ENCODE measurements around the gene ANGPTL1.
"Not testable (repeated sequence)": the region's sequence is repeated elsewhere in the genome, so short reads cannot be mapped to it uniquely, and the experiment has no call there.

ANGPTL1 gene

DNA sequence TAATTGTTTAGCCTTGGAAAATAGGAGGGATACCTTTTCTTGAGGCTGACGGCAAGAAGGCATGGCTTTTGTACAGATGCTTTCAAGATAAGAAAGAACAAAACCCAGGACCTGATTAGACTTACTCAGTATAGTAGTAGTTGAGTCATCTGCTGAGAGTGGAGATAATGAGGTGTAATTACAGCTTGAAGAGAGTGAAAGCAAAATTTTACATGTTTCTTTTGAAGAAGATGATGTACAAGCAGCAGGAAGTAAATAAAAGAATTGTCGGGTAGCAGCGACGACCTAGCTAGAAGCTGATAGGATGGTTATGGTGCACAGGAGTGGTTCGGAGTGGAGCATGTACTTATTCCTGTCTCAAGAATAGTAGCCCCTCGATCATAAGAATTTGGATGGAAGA lies 6.6 kb downstream of the ANGPTL1 start:
- no peak for DNase-seq

DNA sequence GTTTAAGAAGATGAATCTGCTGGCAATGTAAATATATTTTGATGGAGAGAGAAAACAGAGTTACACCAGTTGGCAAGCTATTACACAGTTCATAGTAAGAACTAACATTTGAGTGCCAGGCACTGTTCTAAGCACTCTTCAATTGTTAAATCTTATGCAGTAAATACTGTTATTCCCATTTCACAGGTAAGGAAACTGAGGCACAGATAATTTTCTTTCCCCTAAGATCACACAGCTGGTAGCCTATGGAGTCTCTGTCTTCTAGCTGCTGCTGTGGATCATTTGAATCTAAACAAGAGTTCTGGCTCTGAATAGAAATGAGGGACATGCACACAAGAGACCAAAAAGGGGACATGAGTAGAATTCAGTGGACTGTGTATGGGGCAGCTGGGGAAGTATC lies 8.0 kb downstream of the ANGPTL1 start:
- no peak for DNase-seq

DNA sequence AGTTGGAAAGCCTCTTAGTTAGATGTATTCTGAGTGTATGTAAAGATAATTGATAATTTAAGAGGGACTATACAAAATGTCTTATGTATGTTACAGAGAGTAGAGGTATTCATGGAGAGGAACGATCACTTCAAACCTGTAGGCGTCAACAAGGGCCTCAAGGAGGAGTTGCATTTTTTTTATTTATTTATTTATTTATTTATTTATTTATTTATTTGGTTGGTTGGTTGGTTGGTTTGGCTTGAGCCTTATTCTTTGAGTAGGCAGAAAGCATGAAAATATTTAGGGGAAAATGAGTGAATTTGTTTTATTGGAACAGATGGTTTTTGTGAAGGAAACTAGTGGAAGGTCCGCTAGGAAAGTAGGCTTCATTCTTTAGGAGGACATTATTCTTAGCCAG lies 8.5 kb downstream of the ANGPTL1 start:
- no peak for DNase-seq

DNA sequence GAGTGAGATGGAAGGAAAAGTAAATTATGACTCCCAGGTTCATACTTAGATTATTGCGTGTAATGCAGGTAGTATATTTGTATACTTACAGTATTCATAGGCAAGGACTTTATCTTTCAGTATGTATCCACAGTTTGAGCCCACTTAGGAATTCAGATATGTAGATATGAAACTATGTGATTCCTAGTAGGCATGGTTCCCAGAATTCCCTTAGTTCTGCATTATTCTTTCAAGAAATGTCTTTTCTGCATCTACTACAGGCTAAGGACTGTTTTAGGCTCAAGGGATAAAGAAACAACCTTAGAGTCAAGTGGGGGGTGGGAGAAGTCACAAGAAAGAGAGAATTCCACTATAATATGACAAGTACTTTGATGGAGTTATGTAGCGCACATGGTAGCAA lies 13.8 kb downstream of the ANGPTL1 start:
- DNase-seq: no peak

DNA sequence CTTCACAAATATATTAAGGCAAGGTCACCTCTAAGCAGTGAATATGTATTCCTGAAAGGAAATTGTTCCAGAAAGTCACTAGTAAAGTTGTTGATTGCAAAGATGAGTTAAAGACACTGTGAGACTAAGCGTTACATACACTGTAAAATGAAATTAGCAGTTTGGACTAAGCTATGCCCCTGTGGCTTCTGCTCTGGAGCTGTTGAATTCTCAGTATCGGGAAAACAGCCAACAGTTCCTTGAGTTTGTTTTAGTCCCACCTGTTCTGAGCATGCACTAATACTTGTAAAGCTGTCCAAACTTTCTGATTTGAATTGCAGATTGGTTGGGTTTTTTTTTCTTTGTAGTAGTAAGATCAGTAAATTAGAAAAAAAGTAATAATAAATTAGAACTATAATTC lies 21.0 kb downstream of the ANGPTL1 start:
- DNase-seq: no peak

DNA sequence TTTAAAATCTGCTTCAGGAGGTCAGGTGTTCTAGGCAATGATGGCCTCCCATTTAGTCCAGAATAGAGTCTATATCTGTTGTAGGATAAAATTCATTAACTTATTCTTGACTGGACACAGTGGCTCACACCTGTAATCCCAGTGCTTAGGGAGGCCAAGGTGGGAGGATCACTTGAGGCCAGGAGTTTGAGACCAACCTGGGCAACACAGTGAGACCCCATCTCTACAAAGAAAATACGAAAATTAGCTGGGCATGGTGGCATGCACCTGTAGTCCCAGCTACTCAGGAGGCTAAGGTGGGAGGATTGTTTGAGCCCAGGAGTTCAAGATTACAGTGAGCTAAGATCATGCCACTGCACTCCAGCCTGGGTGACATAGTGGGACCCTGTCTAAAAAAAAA lies 23.0 kb downstream of the ANGPTL1 start:
- not testable (repeated sequence) for DNase-seq

DNA sequence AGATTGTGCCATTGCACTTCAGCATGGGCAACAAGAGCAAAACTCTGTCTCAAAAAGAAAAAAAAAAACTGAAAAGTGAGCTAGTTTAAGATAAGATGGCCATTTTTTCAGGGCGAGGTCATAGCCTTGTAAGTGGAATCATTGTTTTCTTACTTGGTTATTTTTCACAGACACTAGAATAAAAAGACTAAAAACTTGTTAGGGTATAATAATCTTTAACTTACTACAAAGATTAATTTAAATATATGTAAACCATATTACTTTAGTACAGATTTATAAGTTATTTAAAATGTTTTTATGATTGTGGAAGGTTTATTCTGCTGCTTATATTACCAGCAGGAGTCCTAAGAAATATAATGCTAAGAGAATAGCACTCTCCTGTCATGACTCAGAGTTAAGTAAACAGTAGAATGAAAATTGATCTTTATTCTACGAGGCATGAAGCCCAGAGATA lies 23.5 kb downstream of the ANGPTL1 start:
- DNase-seq: no peak

DNA sequence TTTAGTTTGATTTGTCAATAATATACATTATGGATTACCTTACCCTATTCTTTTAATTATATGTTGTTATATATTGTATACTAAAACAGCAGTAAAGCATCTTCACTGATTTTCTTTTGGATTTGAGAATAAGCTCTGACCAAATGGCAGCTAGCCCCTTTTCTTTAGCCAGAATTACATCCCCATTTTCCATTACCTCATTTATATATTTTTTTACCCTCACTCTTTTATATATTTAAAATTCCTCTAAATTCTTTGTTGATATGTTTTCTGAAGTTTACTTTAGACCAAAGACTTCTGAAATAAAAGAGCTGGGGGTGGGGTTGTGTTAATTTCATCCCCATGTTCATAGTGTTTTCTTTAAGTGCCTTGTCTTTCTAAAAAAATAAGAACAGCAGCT lies 24.6 kb downstream of the ANGPTL1 start:
- no peak for DNase-seq

DNA sequence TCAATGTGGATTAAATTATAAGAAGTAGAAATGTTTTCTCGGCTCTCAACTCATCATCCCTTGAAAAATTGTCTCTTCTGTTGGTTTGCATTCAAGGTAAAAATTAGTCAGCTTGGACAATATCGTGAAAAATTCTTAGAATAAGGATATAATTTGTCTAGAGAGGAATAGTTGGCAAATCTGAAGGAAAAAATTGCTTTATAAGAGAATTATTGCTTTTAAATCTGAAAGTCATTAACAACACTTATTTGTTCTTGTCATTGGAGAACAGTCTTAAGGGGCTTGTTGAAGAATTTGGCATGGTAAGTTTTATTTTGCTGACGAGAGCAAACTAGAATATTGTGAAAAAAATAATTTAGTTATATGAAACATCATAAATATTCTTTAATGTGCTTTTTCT lies 26.4 kb downstream of the ANGPTL1 start:
- no peak for DNase-seq

DNA sequence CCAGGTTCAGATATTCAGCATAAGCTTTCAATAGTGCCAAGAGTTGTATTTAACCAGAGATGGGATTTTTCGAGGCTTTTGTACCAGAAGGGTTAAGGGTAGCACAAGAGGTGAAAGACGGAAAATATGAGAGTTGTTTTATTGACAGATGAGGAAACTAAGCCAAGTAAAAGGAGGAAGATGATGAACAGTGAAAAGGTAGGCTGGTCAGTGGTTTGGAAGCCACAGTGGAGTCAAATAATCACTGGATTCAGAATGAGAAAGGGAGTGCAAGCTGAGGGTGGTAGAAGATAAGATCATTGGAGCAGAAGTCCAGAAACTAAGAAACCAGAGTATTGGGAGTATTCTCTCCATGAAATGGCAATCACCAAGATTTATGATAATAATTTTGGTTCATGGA lies 45.7 kb downstream of the ANGPTL1 start:
- no peak for DNase-seq

DNA sequence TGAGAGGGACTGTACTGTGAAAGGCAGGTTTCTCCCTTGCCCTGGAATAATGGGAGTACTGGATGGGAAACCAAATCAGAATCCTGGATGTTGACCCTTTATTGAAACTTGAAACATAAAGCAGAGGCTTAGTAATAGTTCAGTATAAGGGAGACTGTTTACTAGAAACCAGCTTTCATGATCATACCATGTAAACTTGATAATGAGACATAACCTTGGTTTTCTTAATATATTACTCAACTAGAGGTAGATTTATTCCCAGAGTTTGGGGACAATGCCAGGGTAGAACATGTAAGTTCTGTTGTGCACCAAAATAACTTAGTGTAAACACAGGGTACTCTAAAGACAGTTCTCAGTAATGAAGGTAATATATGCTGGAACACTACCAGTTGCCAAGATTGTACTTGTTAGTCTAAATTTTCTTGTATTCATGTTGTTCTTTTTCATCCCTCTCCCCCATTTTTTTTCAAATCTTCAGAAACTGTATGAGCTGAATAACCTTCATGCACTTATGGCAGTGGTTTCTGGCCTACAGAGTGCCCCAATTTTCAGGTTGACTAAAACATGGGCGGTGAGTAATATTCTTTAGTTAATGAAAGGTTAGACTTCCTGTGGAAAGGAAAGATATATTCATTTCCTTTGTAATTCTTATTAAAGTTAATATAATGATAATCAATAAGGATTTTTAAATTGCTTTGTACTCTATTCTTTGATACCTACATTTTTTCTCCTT lies 49.6 kb downstream of the ANGPTL1 start:
- no peak for DNase-seq

DNA sequence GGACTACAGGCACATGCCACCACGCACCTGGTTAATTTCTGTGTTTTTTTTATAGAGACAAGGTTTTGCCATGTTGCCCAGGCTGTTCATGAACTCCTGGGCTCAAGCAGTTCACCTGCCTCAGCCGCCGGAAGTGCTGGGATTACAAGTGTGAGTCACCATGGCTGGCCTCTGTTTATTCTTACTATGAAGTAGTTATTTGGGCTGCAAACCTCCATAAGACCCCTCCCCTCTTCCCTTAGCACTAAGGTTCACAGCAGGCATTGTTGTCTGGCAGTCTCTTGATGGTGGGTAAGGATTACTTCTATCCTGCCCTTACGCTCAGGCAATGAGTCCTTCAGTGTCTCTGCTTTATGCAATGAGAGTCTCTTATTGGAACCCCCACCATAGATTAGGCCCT lies 51.8 kb downstream of the ANGPTL1 start:
- no peak for DNase-seq

DNA sequence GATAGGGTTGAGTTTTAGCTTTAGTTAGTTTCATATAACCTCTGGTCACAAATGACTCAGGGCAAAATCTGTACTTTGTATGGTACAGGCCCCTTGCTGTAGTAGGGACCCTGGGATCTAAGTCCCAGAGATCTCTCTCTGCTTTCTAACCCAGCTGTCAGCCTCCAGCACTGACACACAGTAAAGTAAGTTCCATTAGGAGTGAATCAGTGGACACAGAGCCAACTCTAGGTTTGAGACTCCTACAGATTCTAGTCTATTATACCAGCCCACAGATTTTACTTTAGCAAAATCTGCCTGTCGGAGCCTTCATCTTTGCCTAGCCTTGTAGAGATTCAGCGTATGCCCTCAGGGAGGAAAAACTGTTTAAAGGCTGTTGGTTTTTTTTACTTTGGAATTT lies 52.5 kb downstream of the ANGPTL1 start:
- DNase-seq: no peak

DNA sequence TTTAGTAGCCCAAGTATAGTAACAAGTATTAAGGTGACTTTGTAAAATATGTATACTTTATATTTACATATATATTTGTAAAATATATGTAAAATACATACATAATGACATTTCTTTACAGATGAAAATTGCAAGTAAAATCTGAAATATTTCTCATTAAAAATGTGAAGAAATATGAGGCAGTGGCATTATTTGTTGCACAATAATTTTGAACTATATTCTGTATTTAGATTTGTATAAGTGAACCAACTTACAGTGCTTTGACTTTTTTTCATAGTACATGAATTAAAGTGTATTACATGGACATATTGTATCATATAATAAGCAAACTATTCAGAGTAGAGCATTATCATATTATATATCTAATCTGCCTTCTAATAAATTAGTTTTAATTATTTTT lies 60.3 kb downstream of the ANGPTL1 start:
- DNase-seq: no peak

DNA sequence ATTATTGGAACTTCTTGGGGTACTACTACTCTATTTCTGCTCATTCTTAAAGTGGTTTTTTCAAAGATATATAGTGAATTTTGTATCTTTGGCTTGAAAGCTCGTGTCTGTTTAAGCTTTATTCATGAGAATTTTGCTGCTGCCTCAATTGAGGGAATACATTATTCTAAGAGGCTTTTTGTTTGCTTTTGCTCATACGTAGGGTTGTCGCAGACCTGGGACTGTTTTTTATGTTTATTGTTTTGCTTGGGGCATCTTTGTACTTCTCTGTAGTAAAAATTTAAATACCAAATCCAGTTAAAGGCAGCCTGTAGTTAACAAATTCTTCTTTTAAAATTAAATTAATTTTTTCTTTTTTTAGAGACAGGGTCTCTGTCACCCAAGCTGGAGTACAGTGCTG lies 62.3 kb downstream of the ANGPTL1 start:
- no peak for DNase-seq

DNA sequence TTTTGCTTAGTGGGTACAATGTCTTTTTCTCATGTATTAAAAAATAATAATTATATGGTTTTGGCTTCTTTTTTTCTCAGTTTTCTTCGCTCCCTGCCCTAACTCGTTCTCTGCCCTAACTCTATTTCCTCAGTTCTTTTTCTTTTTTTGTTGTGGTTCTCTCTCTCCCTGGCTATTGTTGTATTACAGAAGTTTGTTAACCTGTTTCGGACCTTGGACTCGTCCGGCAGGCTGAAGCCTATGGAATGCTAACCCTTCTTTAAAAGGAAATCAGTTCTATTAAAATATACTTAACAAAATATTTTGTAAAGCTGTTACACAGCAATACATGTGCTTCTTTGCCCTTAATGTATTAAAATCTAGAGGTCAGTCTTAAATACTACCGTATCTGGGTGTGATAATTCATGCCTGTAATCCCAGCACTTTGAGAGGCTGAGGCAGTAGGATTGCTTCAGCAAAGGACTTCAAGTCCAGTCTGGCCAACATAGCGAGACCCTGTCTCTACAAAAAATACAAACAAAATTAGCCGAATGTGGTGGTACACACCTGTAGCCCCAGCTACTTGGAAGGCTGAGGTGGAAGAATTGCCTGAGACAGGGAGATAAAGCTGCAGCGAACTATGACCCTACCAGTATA lies 64.1 kb downstream of the ANGPTL1 start:
- DNase-seq: no peak

DNA sequence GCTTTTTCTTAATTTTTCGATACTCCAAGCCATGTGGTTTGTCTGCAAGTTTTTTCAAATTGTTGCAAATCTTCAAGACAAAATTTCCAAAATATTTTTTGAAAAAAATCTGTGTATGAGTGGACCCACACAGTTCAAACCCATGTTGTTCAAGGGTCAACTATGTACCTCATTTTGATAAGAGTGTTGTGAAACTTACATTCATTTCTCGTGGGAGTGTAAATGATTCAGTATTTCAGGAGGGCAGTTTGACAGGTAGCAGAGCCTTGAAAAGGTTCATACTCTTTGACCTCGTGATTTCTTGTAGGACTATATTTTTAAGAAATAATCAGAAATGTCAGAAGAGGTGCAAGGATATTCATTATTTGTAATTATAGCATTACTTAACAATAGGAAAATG lies 68.0 kb downstream of the ANGPTL1 start:
- DNase-seq: no peak
